ENCODE results near the gene INTS6L.
"Not testable (repeated sequence)": the region's sequence is repeated elsewhere in the genome, so short reads cannot be mapped to it uniquely, and the experiment has no call there.

Gene INTS6L

GRCh38 chrX:135595543-135595942, 75.1 kb downstream of the INTS6L start:
- TF ChIP-seq EZH2 (IDR thresholded peaks at IDR 0.05) (no peak), POLR2AphosphoS5 (IDR thresholded peaks at IDR 0.05; ENCODE audit: borderline replicate concordance, low read depth, low read length) (no peak), FOXP2 (optimal IDR thresholded peaks at IDR 0.05; ENCODE audit: control extremely low read depth, extremely low read length, insufficient read depth) (no peak)
- H3K36me3 ChIP-seq (ENCODE audit: insufficient read depth, low read length), result no peaks in the 10 kb centered on the region
- DNase-seq (ENCODE audit: low read depth, low spot score), result no peak
- no peak overlapping the region for H3K9ac ChIP-seq (ENCODE audit: insufficient read length)
- H3K27ac ChIP-seq, result no peak overlapping the region
- no peaks in the 10 kb centered on the region for H3K9me3 ChIP-seq (ENCODE audit: low read depth, low read length)
- no peak overlapping the region for H3K4me3 ChIP-seq

GRCh38 chrX:135596495-135596894, 76.0 kb downstream of the INTS6L start:
- H3K4me3 ChIP-seq, result peak overlapping the region; percentile 17; the same call in 1 of the 2 replicates
- no peaks in the 10 kb centered on the region for H3K36me3 ChIP-seq (ENCODE audit: insufficient read depth, low read length)
- no peak for DNase-seq (ENCODE audit: low read depth, low spot score)
- no peaks in the 10 kb centered on the region for H3K9me3 ChIP-seq (ENCODE audit: low read depth, low read length)
- TF ChIP-seq FOXP2 (optimal IDR thresholded peaks at IDR 0.05; ENCODE audit: control extremely low read depth, extremely low read length, insufficient read depth), result no peak
- no peak for TF ChIP-seq POLR2AphosphoS5 (IDR thresholded peaks at IDR 0.05; ENCODE audit: borderline replicate concordance, low read depth, low read length)
- no peak for TF ChIP-seq EZH2 (IDR thresholded peaks at IDR 0.05)
- no peak overlapping the region for H3K9ac ChIP-seq (ENCODE audit: insufficient read length)
- no peak overlapping the region for H3K27ac ChIP-seq

GRCh38 chrX:135605906-135606305, 85.4 kb downstream of the INTS6L start:
- Histone ChIP-seq H3K36me3 (ENCODE audit: insufficient read depth, low read length) (no peaks in the 10 kb centered on the region), H3K4me3 (no peak overlapping the region), H3K9me3 (ENCODE audit: low read depth, low read length) (no peaks in the 10 kb centered on the region), H3K27ac (no peak overlapping the region), H3K9ac (ENCODE audit: insufficient read length) (no peak overlapping the region)
- TF ChIP-seq POLR2AphosphoS5 (IDR thresholded peaks at IDR 0.05; ENCODE audit: borderline replicate concordance, low read depth, low read length) (no peak), FOXP2 (optimal IDR thresholded peaks at IDR 0.05; ENCODE audit: control extremely low read depth, extremely low read length, insufficient read depth) (no peak), EZH2 (IDR thresholded peaks at IDR 0.05) (no peak)
- no peak for DNase-seq (ENCODE audit: low read depth, low spot score)

- H3K27ac ChIP-seq; H3K4me3 ChIP-seq; H3K9me3 ChIP-seq (ENCODE audit: low read depth, low read length); DNase-seq (ENCODE audit: low read depth, low spot score); H3K36me3 ChIP-seq (ENCODE audit: insufficient read depth, low read length); H3K9ac ChIP-seq (ENCODE audit: insufficient read length): not testable (repeated sequence)
Observed at GRCh38 chrX:135624408-135625204, 104.1 kb downstream of the INTS6L start.

- no peak overlapping the region for H3K27ac ChIP-seq
- no peaks in the 10 kb centered on the region for H3K9me3 ChIP-seq (ENCODE audit: low read depth, low read length)
- TF ChIP-seq FOXP2 (optimal IDR thresholded peaks at IDR 0.05; ENCODE audit: control extremely low read depth, extremely low read length, insufficient read depth) (no peak), POLR2AphosphoS5 (IDR thresholded peaks at IDR 0.05; ENCODE audit: borderline replicate concordance, low read depth, low read length) (no peak), EZH2 (IDR thresholded peaks at IDR 0.05) (no peak)
- H3K36me3 ChIP-seq (ENCODE audit: insufficient read depth, low read length), result no peaks in the 10 kb centered on the region
- no peak for DNase-seq (ENCODE audit: low read depth, low spot score)
- H3K9ac ChIP-seq (ENCODE audit: insufficient read length), result no peak overlapping the region
- H3K4me3 ChIP-seq, result no peak overlapping the region
Observed at GRCh38 chrX:135625995-135626394, 105.5 kb downstream of the INTS6L start.

- H3K9me3 ChIP-seq (ENCODE audit: low read depth, low read length), result no peaks in the 10 kb centered on the region
- H3K36me3 ChIP-seq (ENCODE audit: insufficient read depth, low read length), result no peaks in the 10 kb centered on the region
- no peak overlapping the region for H3K4me3 ChIP-seq
- TF ChIP-seq FOXP2 (optimal IDR thresholded peaks at IDR 0.05; ENCODE audit: control extremely low read depth, extremely low read length, insufficient read depth) (no peak), EZH2 (IDR thresholded peaks at IDR 0.05) (no peak), POLR2AphosphoS5 (IDR thresholded peaks at IDR 0.05; ENCODE audit: borderline replicate concordance, low read depth, low read length) (no peak)
- DNase-seq (ENCODE audit: low read depth, low spot score), result no peak
- H3K9ac ChIP-seq (ENCODE audit: insufficient read length), result no peak overlapping the region
- H3K27ac ChIP-seq, result no peak overlapping the region
Observed at GRCh38 chrX:135629342-135629741, 108.9 kb downstream of the INTS6L start.

Data from SK-N-MC (cell line).